HAP-1 (cell line): Measurements from ENCODE around the gene ATN1.

Experiments used
- DNase-seq, 2 experiments: peaks; one replicate each; pipeline ENCODE4 v3.0.0-alpha.2; 2016 to 2020; ENCODE audit warnings: low spot score in 2 of 2
- H3K27me3 ChIP-seq: fragments of 250-450 bp; sonication (Bioruptor Pico); 2 replicates; pipeline ENCODE4 v1.5.1; 2020; ENCODE audit warnings: low read depth, mild to moderate bottlenecking, moderate library complexity
- H3K36me3 ChIP-seq: fragments of 250-450 bp; sonication (Bioruptor Pico); replicated peaks from 2 replicates; pipeline ENCODE4 v1.5.1; 2020; ENCODE audit warnings: mild to moderate bottlenecking
- H3K4me1 ChIP-seq: fragments of 250-450 bp; sonication (Bioruptor Pico); 2 replicates; pipeline ENCODE4 v1.5.1; 2020; ENCODE audit warnings: mild to moderate bottlenecking
- H3K4me3 ChIP-seq: fragments of 250-450 bp; sonication (Bioruptor Pico); 2 replicates; pipeline ENCODE4 v1.5.1; 2020; ENCODE audit warnings: mild to moderate bottlenecking, moderate library complexity
- H3K9me3 ChIP-seq: fragments of 250-450 bp; sonication (Bioruptor Pico); 2 replicates; pipeline ENCODE4 v1.5.1; 2020; ENCODE audit warnings: mild to moderate bottlenecking, moderate library complexity
- in situ Hi-C: fragments of 300-500 bp; cut with MboI; formaldehyde crosslinking; loops from 3 replicates; pipeline ENCODE4 v1.14.3; 2020; ENCODE audit warnings: low sequenced_read_pairs, inconsistent platforms, mixed read lengths

The ATN1 gene

DNA sequence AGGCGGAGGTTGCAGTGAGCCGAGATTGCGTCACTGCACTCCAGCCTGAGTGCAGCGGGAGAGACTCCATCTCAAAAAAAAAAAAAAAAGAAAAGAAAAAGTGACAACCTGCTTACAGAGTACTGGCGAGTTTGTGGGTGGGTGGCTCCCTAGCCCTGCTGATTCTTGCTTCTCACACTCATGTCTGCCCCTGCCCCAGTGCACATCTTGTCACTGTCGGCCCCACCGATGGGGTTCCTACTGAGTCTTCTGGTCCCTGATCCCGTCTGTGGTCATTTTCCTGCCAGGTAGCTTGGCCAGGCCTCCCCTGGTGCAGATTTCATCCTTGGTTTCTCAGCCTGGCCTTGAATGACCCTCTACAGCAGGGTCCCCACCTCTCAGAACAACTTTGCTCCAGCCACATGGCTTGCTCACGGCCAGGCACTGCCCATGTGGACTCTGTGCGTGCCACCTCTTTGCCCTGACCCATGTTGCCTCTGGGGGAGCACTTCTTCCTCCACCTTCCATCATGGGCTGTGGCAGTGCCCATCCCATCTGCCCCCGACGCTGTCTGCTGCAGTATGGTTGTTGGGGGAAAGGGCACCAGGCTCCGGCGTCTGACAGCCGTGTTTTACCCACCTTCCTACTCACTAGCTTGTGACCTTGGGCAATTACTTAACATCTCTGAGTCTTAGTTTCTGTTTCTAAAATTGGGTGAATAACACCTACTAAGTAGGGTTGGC is 21.3 kb downstream of the ATN1 start:
- in situ Hi-C loops, result loop anchor here (10.0 kb wide), 1 partner anchor 166 kb away; no protein-coding TSS in a partner anchor
- Histone ChIP-seq H3K36me3 (no peaks in the 10 kb centered on the region; the same call in 1 of the 2 replicates), H3K27me3 (no peaks in the 10 kb centered on the region), H3K4me1 (peaks cover 10% of the 10 kb centered on the region), H3K4me3 (no peak overlapping the region), H3K9me3 (no peaks in the 10 kb centered on the region)
- no peak for DNase-seq

DNA sequence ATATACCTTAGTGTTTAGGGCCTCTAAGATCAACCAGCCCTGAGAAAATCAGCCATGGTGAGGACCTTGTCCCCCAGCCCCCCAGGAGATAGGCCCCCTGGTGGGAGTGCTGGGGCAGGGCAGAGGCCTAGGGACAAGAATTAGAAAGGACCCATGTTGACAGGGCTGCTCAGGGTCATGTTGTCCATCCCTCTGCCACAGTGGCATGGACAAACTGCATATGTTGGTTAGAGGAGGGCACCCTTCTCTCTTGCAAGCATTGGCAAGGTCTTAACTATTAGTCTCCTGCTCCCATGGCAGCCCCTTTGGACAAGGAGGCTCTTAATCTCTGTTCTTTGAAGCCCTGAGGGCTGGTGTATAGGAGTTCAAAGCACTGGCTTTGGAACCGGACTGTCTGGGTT is 22.6 kb downstream of the ATN1 start:
- Histone ChIP-seq H3K36me3 (no peaks in the 10 kb centered on the region; the same call in 1 of the 2 replicates), H3K4me3 (no peak overlapping the region), H3K27me3 (no peaks in the 10 kb centered on the region), H3K9me3 (no peaks in the 10 kb centered on the region), H3K4me1 (peaks cover 3% of the 10 kb centered on the region)
- in situ Hi-C loops, result no loop called here
- DNase-seq, result no peak

DNA sequence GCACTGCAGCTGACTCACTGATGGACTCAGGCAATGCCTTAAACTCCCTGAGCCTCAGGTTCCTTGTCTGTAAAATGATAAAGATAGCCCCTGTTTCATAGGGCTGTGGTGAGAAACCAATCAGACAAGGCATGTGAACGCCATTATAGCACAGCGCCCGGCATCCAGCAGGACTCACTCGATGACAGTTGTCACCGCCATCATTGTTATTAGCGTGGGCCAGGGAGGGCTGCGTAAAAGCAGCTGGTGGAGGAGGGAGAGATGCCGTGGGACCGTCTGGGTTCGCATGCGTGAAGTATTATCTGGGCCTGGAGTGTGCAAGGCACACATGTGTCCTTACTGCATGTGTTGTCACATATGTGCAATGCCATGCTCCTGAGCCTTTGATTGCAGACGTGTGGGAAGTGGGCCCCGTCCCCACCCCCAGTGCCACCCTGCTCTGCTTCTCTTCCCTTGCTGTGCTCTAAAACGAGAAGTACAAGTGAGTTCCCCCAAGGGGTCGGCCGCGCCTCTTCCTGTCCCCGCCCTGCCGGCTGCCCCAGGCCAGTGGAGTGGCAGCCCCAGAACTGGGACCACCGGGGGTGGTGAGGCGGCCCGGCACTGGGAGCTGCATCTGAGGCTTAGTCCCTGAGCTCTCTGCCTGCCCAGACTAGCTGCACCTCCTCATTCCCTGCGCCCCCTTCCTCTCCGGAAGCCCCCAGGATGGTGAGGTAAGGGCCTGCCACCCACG is 23.2 kb downstream of the ATN1 start, which contains the start of gene PTPN6:
Gene PTPN6, plus strand, starts transcription at position 546 of the 730 bp plus-strand sequence. Its CDS starts 157 bp downstream, at position 703.
- in situ Hi-C loops, result no loop called here
- Histone ChIP-seq H3K27me3 (no peaks in the 10 kb centered on the region), H3K36me3 (no peaks in the 10 kb centered on the region; the same call in 1 of the 2 replicates), H3K4me1 (no peaks in the 10 kb centered on the region; the same call in 1 of the 2 replicates), H3K4me3 (no peak within 1 kb of the TSS), H3K9me3 (no peaks in the 10 kb centered on the region)
- no peak for DNase-seq

DNA sequence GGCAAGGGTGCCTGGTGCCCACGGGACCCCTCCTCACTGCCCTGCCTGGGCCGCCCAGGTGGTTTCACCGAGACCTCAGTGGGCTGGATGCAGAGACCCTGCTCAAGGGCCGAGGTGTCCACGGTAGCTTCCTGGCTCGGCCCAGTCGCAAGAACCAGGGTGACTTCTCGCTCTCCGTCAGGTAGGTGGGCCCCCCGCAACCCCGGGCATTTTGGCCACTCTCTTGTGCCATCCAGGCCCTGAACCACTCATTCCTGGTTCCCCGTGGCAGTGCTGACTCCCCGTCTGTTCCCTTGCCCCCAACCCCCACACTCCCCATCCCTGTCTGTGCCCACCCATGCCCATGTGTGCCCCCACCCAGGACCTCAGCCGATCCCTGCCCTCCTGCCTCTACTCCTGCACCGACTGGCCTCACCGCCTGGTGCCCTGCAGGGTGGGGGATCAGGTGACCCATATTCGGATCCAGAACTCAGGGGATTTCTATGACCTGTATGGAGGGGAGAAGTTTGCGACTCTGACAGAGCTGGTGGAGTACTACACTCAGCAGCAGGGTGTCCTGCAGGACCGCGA is 23.9 kb downstream of the ATN1 start:
- in situ Hi-C loops, result no loop called here
- Histone ChIP-seq H3K36me3 (no peaks in the 10 kb centered on the region), H3K27me3 (no peaks in the 10 kb centered on the region), H3K9me3 (no peaks in the 10 kb centered on the region), H3K4me3 (no peak overlapping the region), H3K4me1 (no peaks in the 10 kb centered on the region)
- DNase-seq, result no peak

DNA sequence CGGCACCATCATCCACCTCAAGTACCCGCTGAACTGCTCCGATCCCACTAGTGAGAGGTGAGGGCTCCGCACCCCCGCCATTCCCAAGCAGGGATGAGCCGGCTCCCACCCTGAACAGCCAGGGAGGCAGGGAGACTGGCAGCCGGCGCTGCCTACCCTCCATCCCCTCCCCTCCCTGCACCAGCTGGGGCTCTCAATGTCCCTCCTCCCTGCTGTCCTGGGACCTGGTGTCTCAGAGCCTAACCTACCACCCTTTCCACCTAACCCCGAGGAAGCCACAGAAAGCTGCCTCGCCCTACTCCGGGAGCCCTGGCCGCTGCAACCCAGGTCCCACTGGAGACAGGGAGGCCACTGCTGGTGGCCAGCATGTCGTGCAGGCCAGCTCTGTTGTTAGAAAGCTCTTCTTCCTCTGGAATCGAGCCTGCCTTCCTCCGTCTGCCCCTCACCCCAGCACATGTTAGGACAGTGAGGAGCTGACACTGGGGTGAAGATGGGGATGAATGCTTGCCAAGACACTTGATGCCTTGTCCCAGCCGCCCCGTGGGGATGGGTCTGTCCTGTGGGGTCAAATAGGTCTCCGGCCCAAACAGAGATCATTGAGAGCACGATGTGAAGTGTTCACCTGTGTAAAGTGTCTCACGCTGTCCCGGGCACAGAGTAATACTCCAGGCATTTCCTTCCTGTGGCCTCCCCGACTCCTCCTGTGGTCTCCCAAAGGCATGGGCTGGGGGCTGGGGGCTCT is 24.5 kb downstream of the ATN1 start:
- no peaks in the 10 kb centered on the region for H3K27me3 ChIP-seq
- H3K4me1 ChIP-seq, result no peaks in the 10 kb centered on the region
- no peak for DNase-seq
- no peaks in the 10 kb centered on the region for H3K36me3 ChIP-seq
- in situ Hi-C loops, result no loop called here
- H3K4me3 ChIP-seq, result no peak overlapping the region
- H3K9me3 ChIP-seq, result no peaks in the 10 kb centered on the region

DNA sequence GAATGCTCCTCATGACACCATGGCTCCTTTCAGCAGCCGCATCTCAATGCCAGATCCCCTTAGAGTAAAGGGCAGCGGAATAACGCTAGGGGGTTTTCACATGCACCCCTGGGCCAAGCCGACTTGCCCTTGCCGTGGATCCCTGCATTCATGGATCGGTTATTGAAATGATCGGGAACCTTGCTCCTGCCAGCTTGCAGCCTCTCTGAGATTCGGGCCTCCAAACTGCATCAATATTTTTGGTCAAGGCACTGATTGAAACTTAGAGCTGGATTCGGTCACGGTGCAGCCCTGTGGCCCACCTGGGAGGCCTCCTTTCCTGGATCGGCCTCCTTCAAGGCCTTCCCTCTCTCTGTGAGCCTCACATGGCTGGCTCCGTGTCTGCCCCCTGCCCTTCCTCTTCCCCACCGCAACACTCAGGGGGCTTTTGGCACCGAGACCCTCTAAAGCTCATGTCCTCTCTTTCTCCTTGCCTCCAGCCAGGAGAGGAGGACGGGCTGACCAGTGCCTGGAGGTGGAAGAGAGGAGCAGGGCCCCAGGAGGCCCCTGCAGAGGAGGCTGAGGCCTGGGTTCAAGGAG is 25.2 kb downstream of the ATN1 start:
- Histone ChIP-seq H3K4me1 (no peaks in the 10 kb centered on the region), H3K4me3 (no peak overlapping the region), H3K36me3 (no peaks in the 10 kb centered on the region), H3K9me3 (no peaks in the 10 kb centered on the region), H3K27me3 (no peaks in the 10 kb centered on the region)
- DNase-seq, result no peak
- in situ Hi-C loops, result no loop called here

DNA sequence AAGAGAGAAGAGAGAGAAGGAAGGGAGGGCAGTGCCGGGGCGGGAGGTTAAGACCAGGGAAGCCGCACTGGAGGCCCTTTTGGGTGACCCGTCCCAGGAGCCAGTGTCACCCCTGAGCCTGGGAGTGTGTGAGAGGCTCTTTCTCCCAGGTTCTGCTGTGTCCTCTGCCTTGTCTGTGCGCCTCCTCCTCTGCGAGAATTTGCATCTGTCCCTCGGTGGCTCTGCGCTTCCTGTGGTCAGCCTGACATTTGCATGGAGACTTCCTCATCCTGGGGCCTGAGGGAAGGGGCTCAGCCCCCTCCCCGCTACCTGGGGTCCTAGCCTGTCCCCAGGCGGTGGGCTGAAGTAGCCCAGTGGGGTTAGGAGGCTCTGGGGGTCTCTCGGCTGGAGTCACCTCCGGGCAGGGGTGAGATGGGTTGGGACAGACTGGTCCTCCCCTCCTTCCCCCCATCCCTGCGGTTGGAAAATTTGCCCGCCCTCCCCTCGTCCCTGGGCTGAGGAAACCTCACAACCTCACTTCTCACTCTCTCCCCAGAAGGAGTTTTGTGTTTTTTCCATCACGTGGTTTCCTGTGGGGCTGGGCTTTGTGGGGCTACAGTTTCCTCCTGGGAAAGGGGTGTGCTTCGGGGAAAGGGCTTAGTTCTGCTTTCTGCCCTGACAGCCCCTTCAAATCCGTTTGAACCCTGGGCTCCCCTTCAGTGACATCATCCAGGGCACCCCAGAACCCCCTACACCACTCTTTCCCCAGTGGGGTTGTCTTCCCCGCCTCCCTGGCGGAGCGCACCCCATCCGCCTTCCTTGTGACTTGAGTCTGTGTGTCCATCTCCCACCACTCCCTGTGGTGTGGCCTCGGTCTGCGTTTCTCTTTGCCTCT is 25.9 kb downstream of the ATN1 start:
- Histone ChIP-seq H3K27me3 (no peaks in the 10 kb centered on the region), H3K4me3 (no peak overlapping the region), H3K9me3 (no peaks in the 10 kb centered on the region), H3K4me1 (no peaks in the 10 kb centered on the region), H3K36me3 (no peaks in the 10 kb centered on the region)
- in situ Hi-C loops, result no loop called here
- DNase-seq, result no peak

DNA sequence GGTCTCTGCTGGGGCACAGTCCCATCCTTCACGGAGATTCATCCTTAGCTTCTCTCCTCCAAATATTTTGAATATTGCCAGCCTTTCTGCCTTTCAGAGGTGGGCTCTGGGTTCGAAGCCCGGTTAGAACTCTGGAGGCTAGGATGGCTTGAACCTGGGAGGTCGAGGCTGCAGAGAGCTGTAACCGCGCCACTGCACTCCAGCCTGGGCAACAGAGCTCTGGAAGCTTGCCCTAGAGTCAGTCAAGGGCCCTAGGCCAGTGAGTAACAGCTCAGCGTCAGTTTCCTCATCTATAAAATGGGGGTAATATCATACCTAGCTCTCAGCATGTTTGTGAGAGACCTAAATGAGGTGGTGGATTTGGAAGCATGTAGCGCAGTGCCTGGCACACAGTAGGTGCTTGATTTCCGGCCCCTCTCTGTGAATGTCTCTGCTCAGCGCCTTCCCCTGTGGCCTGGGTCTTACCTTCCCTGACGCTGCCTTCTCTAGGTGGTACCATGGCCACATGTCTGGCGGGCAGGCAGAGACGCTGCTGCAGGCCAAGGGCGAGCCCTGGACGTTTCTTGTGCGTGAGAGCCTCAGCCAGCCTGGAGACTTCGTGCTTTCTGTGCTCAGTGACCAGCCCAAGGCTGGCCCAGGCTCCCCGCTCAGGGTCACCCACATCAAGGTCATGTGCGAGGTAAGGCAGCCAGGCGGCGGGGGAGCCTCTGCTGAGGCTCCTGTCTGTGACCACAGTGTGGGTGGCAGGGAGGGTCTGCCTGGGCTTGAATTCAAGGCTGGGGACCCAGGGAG is 26.8 kb downstream of the ATN1 start:
- DNase-seq, result no peak
- Histone ChIP-seq H3K9me3 (no peaks in the 10 kb centered on the region), H3K4me1 (no peaks in the 10 kb centered on the region), H3K27me3 (no peaks in the 10 kb centered on the region), H3K4me3 (no peak overlapping the region), H3K36me3 (no peaks in the 10 kb centered on the region)
- in situ Hi-C loops, result no loop called here

DNA sequence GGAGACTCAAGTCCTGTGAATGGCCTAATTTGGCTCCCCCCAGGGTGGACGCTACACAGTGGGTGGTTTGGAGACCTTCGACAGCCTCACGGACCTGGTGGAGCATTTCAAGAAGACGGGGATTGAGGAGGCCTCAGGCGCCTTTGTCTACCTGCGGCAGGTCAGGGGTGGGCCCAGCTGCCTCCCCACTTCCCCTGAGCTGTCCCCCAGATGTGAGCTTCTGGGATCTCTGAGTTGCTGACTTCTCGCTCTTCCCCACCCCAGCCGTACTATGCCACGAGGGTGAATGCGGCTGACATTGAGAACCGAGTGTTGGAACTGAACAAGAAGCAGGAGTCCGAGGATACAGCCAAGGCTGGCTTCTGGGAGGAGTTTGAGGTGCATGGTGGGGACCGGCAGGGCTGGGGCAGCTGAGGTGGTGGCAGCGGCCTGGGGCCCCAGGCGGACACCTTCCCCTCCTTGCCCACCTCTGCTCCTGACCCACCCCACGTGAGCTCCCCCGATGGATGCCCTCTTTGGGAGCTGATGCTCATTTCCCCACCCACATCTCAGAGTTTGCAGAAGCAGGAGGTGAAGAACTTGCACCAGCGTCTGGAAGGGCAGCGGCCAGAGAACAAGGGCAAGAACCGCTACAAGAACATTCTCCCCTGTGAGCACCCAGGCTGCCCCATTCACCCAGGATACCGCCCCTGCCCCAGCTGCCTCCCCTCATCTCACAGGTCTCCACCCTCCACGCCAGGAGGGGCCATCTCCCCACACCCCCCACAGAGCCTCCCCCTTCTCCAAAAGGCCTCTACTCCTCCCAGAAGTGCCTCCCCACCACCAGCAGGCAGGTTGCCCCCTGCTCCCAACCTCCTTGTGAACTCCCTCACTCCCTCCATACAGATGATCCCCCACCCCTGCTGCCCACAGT is 27.6 kb downstream of the ATN1 start:
- DNase-seq, result no peak
- Histone ChIP-seq H3K4me1 (no peaks in the 10 kb centered on the region), H3K36me3 (no peaks in the 10 kb centered on the region), H3K27me3 (no peaks in the 10 kb centered on the region), H3K9me3 (no peaks in the 10 kb centered on the region), H3K4me3 (no peak overlapping the region)
- in situ Hi-C loops, result no loop called here

DNA sequence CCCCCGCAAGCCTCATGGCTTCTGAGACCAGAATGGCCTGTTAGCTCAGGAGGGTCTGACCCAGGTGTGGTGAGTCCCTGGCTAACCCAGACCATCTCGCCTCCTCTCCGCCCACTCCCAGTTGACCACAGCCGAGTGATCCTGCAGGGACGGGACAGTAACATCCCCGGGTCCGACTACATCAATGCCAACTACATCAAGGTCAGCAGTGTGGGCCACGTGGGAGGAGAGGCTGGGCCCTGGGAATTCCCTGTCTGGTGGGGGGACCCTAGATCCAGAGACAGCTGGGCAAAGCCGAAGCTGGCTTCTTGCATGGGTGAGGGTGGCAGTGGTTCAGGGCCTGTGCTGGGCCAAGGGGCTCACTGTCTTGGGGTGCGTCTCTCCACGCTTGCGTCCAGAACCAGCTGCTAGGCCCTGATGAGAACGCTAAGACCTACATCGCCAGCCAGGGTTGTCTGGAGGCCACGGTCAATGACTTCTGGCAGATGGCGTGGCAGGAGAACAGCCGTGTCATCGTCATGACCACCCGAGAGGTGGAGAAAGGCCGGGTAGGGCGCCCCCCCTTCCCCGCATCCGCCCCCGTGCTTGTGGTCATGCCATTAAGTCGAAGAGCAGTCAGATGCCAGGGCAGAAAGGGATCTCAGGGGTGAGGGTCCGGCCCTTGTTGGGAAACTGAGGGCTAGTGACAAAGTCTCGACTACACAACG is 28.4 kb downstream of the ATN1 start:
- Histone ChIP-seq H3K4me1 (peaks cover 5% of the 10 kb centered on the region), H3K4me3 (no peak overlapping the region), H3K9me3 (no peaks in the 10 kb centered on the region), H3K27me3 (no peaks in the 10 kb centered on the region), H3K36me3 (no peaks in the 10 kb centered on the region)
- DNase-seq, result no peak
- in situ Hi-C loops, result no loop called here

DNA sequence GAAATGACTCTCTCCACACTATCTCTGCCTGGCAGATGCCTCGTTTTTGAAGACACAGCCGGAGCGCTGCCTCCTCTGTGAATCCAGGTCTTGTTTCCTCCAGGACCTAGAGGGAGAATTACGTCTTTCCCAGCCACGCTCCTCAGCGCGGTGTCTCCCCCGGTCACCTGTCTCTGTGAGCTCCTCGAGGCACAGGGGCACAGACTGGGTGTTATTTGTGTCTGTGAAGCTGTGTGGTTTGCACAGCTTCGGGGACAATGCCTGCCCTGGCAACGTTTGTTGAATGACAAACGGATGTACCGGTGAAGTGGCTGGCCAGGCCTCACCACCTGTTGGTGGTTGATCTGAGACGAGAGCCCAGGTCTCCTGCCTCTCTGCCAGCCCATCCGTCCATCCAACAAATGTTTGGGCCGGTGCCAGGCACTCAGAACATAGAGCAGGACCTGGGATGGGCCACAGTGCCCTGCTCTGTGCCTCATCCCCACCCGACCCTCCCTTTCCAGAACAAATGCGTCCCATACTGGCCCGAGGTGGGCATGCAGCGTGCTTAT is 29.5 kb downstream of the ATN1 start:
- Histone ChIP-seq H3K4me3 (no peak overlapping the region), H3K9me3 (no peaks in the 10 kb centered on the region), H3K4me1 (peaks cover 14% of the 10 kb centered on the region), H3K27me3 (no peaks in the 10 kb centered on the region), H3K36me3 (no peaks in the 10 kb centered on the region)
- in situ Hi-C loops, result no loop called here
- DNase-seq, result no peak
